DND-41 (cell line): Measurements from ENCODE around the gene TTC8.

ENCODE experiments used
- CTCF ChIP-seq: IDR thresholded peaks from 2 replicates; pipeline ENCODE4 v1.5.1; 2012; ENCODE audit warnings: borderline replicate concordance, low read length, moderate library complexity, mild to moderate bottlenecking; ENCODE audit not compliant: poor library complexity, severe bottlenecking; ENCODE audit errors: extremely low read depth
- EZH2 ChIP-seq: IDR thresholded peaks from 3 replicates; pipeline ENCODE4 v1.6.1; 2012; ENCODE audit warnings: borderline replicate concordance, low read depth, mild to moderate bottlenecking, moderate library complexity, low read length, inconsistent platforms; ENCODE audit not compliant: severe bottlenecking

- TF ChIP-seq EZH2, result no peak
- no peak for TF ChIP-seq CTCF
These were observed 20.4 kb upstream of the TTC8 start for GRCh38 chr14:88804035-88804434.
